22Rv1 (cell line): Measurements from ENCODE around the gene TENT5C.

Experiments used
- H3K27ac ChIP-seq: fragments of 450-650 bp; 2 replicates; pipeline ENCODE4 v1.5.1; 2017
- ZFX ChIP-seq: fragments of 450-650 bp; IDR thresholded peaks from 2 replicates; pipeline ENCODE4 v1.6.1; 2017; ENCODE audit warnings: antibody characterized with exemption, borderline replicate concordance
- TF ChIP-seq, protein P1 (sequence below): fragments of 450-650 bp; IDR thresholded peaks from 2 replicates; pipeline ENCODE4 v1.5.1; 2017; ENCODE audit warnings: mild to moderate bottlenecking

Gene TENT5C

DNA sequence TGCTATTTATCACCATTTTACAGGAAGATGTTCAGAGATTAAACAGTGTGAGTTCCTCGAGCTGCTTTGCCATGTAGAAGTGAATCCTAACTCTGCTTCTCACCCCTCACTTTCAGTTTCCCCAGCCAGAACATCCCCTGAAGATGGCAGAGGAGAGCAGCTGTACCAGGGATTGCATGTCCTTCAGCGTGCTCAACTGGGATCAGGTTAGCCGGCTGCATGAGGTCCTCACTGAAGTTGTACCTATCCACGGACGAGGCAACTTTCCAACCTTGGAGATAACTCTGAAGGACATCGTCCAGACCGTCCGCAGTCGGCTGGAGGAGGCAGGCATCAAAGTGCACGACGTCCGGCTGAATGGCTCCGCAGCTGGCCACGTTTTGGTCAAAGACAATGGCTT lies 16.9 kb downstream of the TENT5C start:
- H3K27ac ChIP-seq, result no peak overlapping the region
- TF ChIP-seq ZFX, result no peak
- TF ChIP-seq, protein P1, sequence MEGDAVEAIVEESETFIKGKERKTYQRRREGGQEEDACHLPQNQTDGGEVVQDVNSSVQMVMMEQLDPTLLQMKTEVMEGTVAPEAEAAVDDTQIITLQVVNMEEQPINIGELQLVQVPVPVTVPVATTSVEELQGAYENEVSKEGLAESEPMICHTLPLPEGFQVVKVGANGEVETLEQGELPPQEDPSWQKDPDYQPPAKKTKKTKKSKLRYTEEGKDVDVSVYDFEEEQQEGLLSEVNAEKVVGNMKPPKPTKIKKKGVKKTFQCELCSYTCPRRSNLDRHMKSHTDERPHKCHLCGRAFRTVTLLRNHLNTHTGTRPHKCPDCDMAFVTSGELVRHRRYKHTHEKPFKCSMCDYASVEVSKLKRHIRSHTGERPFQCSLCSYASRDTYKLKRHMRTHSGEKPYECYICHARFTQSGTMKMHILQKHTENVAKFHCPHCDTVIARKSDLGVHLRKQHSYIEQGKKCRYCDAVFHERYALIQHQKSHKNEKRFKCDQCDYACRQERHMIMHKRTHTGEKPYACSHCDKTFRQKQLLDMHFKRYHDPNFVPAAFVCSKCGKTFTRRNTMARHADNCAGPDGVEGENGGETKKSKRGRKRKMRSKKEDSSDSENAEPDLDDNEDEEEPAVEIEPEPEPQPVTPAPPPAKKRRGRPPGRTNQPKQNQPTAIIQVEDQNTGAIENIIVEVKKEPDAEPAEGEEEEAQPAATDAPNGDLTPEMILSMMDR, result no peak

DNA sequence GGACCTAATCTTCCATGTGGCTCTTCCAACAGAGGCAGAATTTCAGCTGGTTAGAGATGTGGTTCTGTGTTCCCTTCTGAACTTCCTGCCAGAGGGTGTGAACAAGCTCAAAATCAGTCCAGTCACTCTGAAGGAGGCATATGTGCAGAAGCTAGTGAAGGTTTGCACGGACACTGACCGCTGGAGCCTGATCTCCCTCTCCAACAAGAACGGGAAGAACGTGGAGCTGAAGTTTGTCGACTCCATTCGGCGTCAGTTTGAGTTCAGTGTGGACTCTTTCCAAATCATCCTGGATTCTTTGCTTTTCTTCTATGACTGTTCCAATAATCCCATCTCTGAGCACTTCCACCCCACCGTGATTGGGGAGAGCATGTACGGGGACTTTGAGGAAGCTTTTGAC lies 17.3 kb downstream of the TENT5C start:
- no peak for TF ChIP-seq ZFX
- TF ChIP-seq, protein P1, result no peak

DNA sequence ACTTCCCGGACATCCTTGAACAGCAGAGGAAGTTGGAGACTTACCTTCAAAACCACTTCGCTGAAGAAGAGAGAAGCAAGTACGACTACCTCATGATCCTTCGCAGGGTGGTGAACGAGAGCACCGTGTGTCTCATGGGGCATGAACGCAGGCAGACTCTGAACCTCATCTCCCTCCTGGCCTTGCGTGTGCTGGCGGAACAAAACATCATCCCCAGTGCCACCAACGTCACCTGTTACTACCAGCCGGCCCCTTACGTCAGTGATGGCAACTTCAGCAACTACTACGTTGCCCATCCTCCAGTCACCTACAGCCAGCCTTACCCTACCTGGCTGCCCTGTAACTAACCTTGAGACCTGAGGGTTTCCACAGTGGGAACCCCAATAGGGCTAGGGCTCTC lies 17.9 kb downstream of the TENT5C start:
- TF ChIP-seq, protein P1, result no peak
- TF ChIP-seq ZFX, result no peak
- no peak overlapping the region for H3K27ac ChIP-seq

More for the DNA sequence above, 17.3 kb downstream of the TENT5C start:
- H3K27ac ChIP-seq, result no peak overlapping the region

DNA sequence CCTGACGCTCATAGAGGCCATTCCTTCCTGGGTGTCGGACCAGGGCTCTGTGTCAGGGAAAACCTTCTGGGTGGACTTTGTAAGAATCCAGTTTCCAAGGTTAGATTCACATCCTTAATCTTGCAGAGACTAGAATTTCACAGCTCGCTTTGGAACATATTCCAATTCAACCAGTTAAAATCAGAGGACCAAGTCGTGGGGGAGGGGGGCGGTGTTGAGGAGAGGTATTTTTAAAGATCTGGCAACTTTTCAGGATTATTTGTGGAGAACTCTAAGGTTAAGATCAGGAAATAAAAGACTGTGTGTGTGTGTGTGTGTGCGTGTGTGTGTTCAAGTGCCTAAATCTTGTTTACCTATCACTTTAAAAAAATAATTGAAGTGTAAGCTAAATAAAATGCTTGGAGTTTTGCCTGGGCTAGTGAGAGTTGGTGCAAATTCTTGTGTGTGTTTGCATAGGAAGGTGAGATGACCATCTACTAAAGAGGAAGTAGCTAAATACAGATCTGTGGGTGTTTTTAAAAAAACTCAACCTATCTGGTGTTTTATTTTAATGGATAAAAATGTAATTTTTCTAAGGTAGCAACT lies 21.8 kb downstream of the TENT5C start:
- TF ChIP-seq ZFX, result no peak
- TF ChIP-seq, protein P1, result no peak
- H3K27ac ChIP-seq, result no peak overlapping the region

DNA sequence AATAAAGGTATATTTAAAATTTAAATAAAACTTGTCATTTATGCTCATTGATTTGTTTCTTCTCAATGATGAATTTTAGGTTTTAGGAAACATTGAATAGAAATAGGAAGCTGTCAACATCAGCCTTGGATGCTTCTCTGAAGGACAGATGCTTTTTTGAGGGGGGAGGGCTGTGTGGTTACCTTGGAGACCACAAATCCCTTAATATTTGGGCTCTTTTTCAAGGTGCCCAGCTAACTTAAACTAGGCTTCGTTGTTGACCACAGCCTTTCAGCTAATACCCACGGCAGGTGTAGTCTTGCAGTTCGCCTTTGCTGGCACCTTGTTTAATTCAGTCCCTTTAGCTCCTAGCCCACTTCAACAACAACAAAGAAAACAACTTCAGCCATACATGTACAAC lies 22.5 kb downstream of the TENT5C start:
- no peak overlapping the region for H3K27ac ChIP-seq
- TF ChIP-seq ZFX, result no peak
- TF ChIP-seq, protein P1, result no peak

DNA sequence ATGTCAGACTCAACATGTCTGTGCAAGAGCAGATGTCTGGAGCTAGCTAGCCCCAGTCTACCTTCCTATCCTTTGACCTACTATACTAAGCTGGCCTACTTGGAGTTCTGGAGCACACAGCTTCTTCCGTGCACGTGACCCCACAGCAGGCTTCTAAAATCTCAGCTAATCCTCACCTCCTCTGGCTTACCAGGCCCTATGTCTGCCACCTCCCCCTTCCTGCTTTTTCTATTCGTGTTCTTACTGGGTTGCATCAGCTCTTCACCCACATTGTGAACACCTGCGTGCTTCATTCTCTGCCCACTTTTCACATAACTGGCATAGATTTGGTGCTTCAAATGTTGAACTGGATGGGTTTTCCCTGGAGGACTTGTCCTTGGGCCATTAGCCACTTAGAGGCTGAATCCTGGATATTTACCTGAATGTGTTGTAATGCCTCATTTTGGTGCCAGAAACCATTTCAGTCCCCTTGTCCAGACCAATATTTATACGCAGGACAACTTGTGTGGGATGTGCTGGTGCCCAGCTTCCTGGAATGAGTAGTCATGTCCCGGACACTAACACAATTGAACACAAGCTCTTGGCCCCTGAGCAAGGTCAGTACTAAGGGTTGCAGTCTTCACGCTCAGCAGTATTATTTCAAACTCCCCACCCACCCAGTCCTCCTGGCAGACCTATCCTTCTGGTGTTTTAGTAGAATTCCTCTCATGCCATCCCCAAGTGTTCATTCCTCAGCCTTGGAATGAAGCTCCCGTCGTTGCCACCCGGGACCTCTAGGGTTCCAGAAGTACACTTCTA lies 24.0 kb downstream of the TENT5C start:
- TF ChIP-seq ZFX, result no peak
- TF ChIP-seq, protein P1, result no peak
- H3K27ac ChIP-seq, result no peak overlapping the region

DNA sequence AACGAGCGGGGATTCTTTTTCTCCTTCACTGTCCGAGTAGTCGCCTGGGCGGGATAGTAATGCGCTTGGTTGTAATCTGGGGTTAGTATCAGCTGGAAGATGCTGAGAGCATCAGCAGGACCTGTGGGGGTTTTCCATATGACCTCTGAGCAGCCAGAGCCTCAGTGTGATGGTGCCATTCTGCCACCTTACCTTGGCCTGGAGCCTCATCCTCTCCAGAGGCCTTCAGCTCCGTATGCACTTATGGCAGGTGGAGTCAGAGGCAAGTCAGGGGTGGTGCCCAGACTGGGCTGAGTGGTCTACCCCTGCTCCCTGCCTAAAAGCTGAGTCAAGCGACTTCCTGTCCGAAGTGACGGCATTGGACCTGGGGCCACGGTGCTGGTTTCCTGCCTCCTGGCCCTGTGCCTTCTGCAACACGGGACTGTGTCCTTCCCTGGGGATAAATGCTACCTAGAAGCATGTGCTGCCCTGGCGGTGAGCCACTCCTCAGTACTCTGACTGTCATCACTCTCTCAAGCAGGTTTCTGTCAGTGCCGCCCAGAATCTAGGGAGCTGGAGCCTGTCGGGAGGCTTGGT lies 24.7 kb downstream of the TENT5C start:
- H3K27ac ChIP-seq, result no peak overlapping the region
- TF ChIP-seq, protein P1, result no peak
- no peak for TF ChIP-seq ZFX
